Activated CD4-positive, alpha-beta memory T cell treated with anti-CD3 and anti-CD28 coated beads, Interleukin-2, amount 10 ng/mL, durations not matched to agents 7 days and 5 days (primary cell): Measurements from ENCODE around the gene SMPD3. TPM values are rescaled to one million over a fixed set of nuclear protein-coding genes. Genes with fewer than 3 reads are reported as not detected.

ENCODE experiments used
- CTCF ChIA-PET: fragments of 350-600 bp; sonication (Branson Sonifier 250); formaldehyde crosslinking; loops from one replicate; lab custom pipeline; 2021; ENCODE audit warnings: antibody characterized with exemption, inconsistent platforms; lab: Charles Lee
- POLR2A ChIA-PET: fragments of 350-600 bp; sonication (Branson Sonifier 250); formaldehyde crosslinking; loops from one replicate; lab custom pipeline; 2021; ENCODE audit warnings: antibody characterized with exemption; lab: Charles Lee
- DNase-seq: peaks from one replicate; pipeline ENCODE4 v3.0.0-alpha.2; 2020
- H3K27ac Mint-ChIP-seq: one replicate; pipeline ENCODE4 v1.8.0; 2021; ENCODE audit warnings: mild to moderate bottlenecking, mixed read lengths
- H3K27me3 Mint-ChIP-seq: one replicate; pipeline ENCODE4 v1.8.0; 2021; ENCODE audit warnings: mixed read lengths
- H3K36me3 Mint-ChIP-seq: one replicate; pipeline ENCODE4 v1.8.0; 2021; ENCODE audit warnings: low read depth, mixed read lengths
- H3K4me1 Mint-ChIP-seq: one replicate; pipeline ENCODE4 v1.8.0; 2021; ENCODE audit warnings: mixed read lengths
- H3K4me3 Mint-ChIP-seq: one replicate; pipeline ENCODE4 v1.8.0; 2021; ENCODE audit warnings: mild to moderate bottlenecking, mixed read lengths
- H3K9me3 Mint-ChIP-seq: one replicate; pipeline ENCODE4 v1.8.0; 2021; ENCODE audit warnings: mixed read lengths
- total RNA-seq, 2 experiments: library from RNA; stranded (reverse); gene quantifications; one replicate each; pipeline ENCODE4 v1.2.3, GENCODE V29; 2021

The SMPD3 gene
- total RNA-seq, 2 experiments from 2014 or later, result 0.38 to 0.53 TPM

DNA sequence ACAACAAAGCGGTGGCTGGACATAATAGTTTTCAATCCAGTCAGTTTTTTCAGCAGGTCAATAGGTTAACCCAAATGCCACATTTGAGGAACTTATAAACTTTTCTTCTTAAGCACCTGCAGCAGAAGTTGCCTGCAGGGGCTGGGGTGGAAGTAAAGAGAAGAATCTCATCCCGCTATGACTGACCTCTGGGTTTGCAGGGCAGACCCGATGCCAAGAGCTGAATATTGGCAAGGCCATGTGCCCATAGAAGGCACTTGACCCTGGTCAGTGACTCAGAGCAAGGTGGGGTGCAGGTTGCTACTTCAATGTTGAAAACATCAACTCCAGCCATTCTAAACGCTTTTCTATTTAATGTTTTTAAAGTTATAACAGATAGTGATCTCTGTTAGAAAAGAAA, 17.9 kb upstream of the SMPD3 start:
- ChIA-PET POLR2A (no interaction called here), CTCF (interaction anchor here (1.1 to 1.4 kb wide), 2 partner anchors 8 to 16 kb away, joined by 4 read pairs; no protein-coding TSS in a partner anchor)
- DNase-seq, result no peak
- H3K4me1 Mint-ChIP-seq, result peaks cover 33% of the 10 kb centered on the region
- no peak overlapping the region for H3K4me3 Mint-ChIP-seq
- H3K27me3 Mint-ChIP-seq, result peaks cover 11% of the 10 kb centered on the region
- no peaks in the 10 kb centered on the region for H3K36me3 Mint-ChIP-seq
- H3K9me3 Mint-ChIP-seq, result no peaks in the 10 kb centered on the region
- no peak overlapping the region for H3K27ac Mint-ChIP-seq

DNA sequence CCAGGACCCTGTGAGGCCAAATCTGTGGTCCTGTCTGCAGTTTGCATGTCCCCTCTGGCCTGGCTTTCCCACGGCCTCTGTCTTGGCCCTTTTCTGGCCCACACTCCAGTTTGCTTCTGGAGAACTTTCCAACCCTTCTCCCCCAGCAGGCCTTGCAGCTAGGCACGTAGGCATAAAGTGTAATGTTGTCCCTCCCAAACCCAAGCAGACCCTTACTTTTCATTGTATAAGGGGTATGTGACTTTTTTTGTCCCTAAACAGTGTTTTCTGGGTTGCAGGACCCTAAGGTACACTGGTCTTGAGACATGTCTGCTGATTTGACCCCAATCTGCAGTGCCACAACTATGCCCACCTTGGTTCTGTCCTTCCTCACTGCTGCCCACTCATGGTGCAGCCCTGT, 15.6 kb upstream of the SMPD3 start:
- H3K4me1 Mint-ChIP-seq, result peaks cover 20% of the 10 kb centered on the region
- H3K27me3 Mint-ChIP-seq, result peaks cover 22% of the 10 kb centered on the region
- H3K4me3 Mint-ChIP-seq, result no peak overlapping the region
- ChIA-PET POLR2A (no interaction called here), CTCF (no interaction called here)
- no peak overlapping the region for H3K27ac Mint-ChIP-seq
- H3K36me3 Mint-ChIP-seq, result no peaks in the 10 kb centered on the region
- H3K9me3 Mint-ChIP-seq, result peaks cover 2% of the 10 kb centered on the region
- DNase-seq, result no peak

DNA sequence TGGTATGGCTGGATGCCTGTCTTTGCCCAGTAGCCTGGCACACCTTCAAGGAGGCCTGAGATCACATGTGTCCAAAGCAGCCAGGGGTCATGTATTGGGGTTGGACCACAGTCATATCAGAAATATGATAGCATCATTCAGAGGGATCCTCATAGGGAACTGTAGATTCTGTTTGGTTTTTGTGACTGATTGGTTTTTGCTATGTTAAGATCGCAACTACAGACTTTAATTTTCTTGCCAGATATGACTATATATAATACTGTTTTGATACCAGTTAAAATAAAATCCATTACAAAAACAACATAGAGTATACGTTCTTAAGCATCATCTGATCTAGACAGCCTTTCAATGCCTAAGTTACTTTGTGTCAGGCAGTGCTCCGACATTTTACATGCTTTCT, 11.8 kb upstream of the SMPD3 start:
- Mint-ChIP-seq H3K9me3 (peaks cover 2% of the 10 kb centered on the region), H3K4me1 (peaks cover 7% of the 10 kb centered on the region), H3K27me3 (peaks cover 19% of the 10 kb centered on the region), H3K27ac (no peak overlapping the region), H3K4me3 (no peak overlapping the region), H3K36me3 (no peaks in the 10 kb centered on the region)
- ChIA-PET CTCF (interaction anchor here (0.6 kb wide), 1 partner anchor 33 kb away, joined by 3 read pairs; no protein-coding TSS in a partner anchor), POLR2A (no interaction called here)
- DNase-seq, result no peak

DNA sequence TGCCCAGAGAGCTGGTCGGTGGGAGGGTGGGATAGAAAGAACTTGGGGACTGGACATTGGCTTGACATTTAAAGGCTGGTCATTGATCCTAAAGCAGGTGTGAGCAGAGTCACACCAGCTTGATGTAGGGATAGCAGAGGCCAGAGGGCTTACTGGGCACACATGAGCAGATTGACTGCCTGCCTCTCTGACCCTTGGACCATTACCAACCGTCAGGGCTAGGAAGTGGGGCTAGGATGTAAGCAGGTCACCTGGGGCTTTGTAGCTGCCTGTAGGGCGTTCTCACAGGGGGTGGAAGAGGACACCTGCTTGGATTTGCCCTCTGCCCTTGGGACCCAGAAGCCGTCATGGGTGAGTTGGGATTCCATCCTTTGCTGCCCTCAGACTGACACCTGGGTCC, 11.1 kb upstream of the SMPD3 start:
- Mint-ChIP-seq H3K4me1 (peaks cover 7% of the 10 kb centered on the region), H3K36me3 (no peaks in the 10 kb centered on the region), H3K27me3 (peaks cover 19% of the 10 kb centered on the region), H3K4me3 (no peak overlapping the region), H3K27ac (no peak overlapping the region), H3K9me3 (peaks cover 2% of the 10 kb centered on the region)
- no peak for DNase-seq
- CTCF ChIA-PET, result interaction anchor here (0.7 kb wide), 1 partner anchor 10 kb away, joined by 3 read pairs; no protein-coding TSS in a partner anchor
- POLR2A ChIA-PET, result no interaction called here

DNA sequence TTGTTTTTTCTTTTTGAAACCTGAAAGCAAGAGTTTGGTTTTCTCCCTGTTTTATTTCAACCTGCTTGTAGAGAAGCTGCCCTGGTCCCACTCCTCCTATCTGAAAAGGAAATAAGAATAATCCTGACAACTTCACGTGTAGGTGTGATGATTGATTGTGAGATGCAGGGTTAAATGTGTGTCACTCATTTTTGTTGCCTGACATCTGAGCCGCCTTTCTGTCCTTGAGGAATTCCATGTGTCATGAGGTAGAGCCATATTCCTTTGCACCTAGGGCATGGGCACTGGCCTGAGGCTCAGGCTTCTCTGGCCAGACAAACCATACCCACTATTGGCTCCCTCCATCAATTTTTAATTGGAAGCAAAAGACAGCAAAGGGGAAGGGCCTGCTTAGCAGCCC, 10.2 kb upstream of the SMPD3 start:
- Mint-ChIP-seq H3K27ac (no peak overlapping the region), H3K4me3 (no peak overlapping the region), H3K36me3 (no peaks in the 10 kb centered on the region), H3K27me3 (peaks cover 19% of the 10 kb centered on the region), H3K9me3 (peaks cover 2% of the 10 kb centered on the region), H3K4me1 (peaks cover 7% of the 10 kb centered on the region)
- no peak for DNase-seq
- ChIA-PET CTCF (interaction anchor here (0.9 to 1.6 kb wide), 3 partner anchors 8 to 62 kb away, joined by 4 to 6 read pairs (median 4); no protein-coding TSS in a partner anchor), POLR2A (no interaction called here)

DNA sequence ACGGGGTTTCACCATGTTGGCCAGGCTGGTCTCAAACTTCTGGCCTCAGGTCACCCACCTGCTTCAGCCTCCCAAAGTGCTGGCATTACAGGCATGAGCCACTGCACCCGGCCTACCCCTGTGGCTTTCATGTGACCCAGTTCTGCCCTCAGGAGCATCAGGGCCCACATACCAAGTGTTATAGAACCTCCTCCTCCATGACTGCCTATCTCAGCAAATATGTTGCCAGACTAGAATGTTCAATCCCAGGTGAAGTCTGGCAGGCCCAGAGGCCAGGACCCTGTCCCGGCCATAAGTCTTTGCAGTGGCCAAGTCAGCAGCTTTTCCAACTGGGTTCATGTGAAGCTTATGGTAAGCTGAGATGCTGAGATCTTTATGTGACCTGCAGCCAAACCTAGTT, 9.8 kb upstream of the SMPD3 start:
- Mint-ChIP-seq H3K27ac (no peak overlapping the region), H3K4me1 (peaks cover 7% of the 10 kb centered on the region), H3K36me3 (no peaks in the 10 kb centered on the region), H3K9me3 (peaks cover 2% of the 10 kb centered on the region), H3K27me3 (peaks cover 19% of the 10 kb centered on the region), H3K4me3 (no peak overlapping the region)
- no peak for DNase-seq
- ChIA-PET POLR2A (no interaction called here), CTCF (interaction anchor here (0.9 to 1.6 kb wide), 3 partner anchors 9 to 63 kb away, joined by 4 to 6 read pairs (median 4); no protein-coding TSS in a partner anchor)

DNA sequence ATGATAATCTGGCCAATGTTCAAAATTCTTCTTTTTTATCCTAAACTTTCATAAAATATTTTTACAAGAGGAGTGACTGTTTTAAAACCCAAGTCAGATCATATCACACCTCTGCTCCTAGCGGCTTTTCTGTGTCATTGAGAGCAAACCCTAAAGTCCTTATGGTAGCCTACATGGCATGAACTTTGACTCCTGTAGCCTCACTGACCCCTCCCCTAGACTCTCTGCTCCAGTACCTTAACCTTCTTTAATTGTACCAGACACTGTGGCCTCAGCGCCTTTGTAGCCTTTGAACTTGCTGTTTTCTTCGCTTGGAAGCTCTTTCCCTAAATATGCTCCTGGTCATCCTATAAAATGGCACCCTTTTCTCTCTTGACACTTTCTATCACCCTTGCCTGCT, 7.3 kb upstream of the SMPD3 start:
- no peak overlapping the region for H3K27ac Mint-ChIP-seq
- no peak for DNase-seq
- H3K36me3 Mint-ChIP-seq, result no peaks in the 10 kb centered on the region
- peaks cover 6% of the 10 kb centered on the region for H3K4me1 Mint-ChIP-seq
- ChIA-PET POLR2A (no interaction called here), CTCF (interaction anchor here (0.6 to 2.2 kb wide), 4 partner anchors 38 to 65 kb away, joined by 3 to 6 read pairs (median 6); no protein-coding TSS in a partner anchor)
- peaks cover 2% of the 10 kb centered on the region for H3K9me3 Mint-ChIP-seq
- no peak overlapping the region for H3K4me3 Mint-ChIP-seq
- H3K27me3 Mint-ChIP-seq, result peaks cover 10% of the 10 kb centered on the region

DNA sequence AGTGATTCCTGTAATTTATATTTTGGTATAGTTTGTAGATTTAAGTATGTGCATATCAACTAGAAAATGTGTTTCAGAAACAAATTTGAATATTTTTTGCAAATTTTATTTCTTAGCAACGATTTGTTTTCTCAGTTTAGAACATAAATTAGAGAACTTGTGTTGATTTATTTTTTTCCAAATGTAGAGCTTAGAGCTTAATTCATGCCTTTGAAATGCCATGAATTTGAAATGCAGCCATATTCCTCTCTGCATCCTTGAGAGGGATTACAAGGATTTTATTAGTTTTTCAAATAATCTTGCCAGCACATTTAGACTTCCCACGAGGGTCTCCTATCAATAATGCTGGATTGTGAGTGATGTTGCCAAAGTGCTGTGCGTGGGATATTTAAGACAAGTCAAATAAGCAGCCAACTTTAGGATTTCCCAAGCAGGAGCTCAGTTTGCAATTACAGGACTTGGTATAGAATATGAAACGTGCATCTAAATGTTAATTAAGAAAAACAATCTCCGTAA, 6.7 kb upstream of the SMPD3 start:
- peaks cover 9% of the 10 kb centered on the region for H3K27me3 Mint-ChIP-seq
- H3K4me3 Mint-ChIP-seq, result no peak overlapping the region
- H3K4me1 Mint-ChIP-seq, result peaks cover 3% of the 10 kb centered on the region
- H3K27ac Mint-ChIP-seq, result no peak overlapping the region
- H3K9me3 Mint-ChIP-seq, result peaks cover 2% of the 10 kb centered on the region
- H3K36me3 Mint-ChIP-seq, result no peaks in the 10 kb centered on the region
- ChIA-PET CTCF (interaction anchor here (1.1 to 2.2 kb wide), 3 partner anchors 13 to 58 kb away, joined by 3 to 6 read pairs (median 5); no protein-coding TSS in a partner anchor), POLR2A (no interaction called here)
- DNase-seq, result no peak

DNA sequence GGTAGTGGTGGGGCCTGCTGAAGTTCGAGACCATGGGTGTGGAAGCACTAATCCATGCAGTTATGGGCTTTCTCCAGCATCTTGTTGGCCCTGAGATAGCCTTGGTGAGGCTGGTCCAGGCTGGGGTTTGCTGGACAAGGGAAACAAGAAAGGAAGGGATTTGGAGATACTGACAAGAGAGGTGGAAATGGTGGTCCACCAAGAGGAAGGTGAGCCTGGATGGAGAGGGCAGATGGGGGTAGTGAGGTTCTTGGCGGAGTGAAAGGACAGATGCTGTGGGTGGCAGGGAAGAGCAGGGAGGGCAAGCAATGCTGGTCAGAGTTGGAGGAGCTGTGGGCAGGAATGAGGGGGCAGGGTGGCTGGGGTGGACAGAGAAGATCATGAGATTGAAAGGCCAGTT, 5.5 kb upstream of the SMPD3 start:
- Mint-ChIP-seq H3K36me3 (no peaks in the 10 kb centered on the region), H3K4me1 (peaks cover 5% of the 10 kb centered on the region), H3K4me3 (no peak overlapping the region), H3K27ac (no peak overlapping the region), H3K27me3 (peaks cover 4% of the 10 kb centered on the region), H3K9me3 (no peaks in the 10 kb centered on the region)
- ChIA-PET POLR2A (interaction anchor here (1.3 kb wide), 1 partner anchor 10 kb away, joined by 3 read pairs; no protein-coding TSS in a partner anchor), CTCF (interaction anchor here (2.2 kb wide), 1 partner anchor 57 kb away, joined by 5 read pairs; no protein-coding TSS in a partner anchor)
- DNase-seq, result no peak

DNA sequence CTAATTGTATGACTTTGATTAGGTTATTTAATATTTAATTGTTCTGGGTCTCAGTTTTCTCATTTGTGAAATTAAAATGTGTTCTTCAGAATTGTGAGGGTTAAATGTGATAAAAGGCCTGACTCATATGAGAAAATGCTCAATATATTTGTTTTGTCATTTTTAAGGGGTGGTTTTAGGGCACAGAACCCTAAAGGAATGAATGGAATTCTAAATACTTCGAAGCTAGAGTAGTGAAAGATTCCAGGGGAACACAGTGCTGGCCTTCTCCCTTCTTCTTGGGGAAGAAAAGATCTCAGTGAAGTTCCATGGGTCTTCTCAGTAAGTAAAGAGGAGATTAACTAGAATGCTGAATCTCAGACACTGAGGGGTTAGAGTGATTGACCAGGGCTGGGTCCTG, 3.9 kb upstream of the SMPD3 start:
- no peak for DNase-seq
- H3K36me3 Mint-ChIP-seq, result no peaks in the 10 kb centered on the region
- H3K9me3 Mint-ChIP-seq, result no peaks in the 10 kb centered on the region
- H3K4me1 Mint-ChIP-seq, result peaks cover 11% of the 10 kb centered on the region
- ChIA-PET CTCF (interaction anchor here (0.7 to 2.1 kb wide), 3 partner anchors 55 to 69 kb away, joined by 3 to 7 read pairs (median 6); no protein-coding TSS in a partner anchor), POLR2A (interaction anchor here (1.3 kb wide), 1 partner anchor 8 kb away, joined by 3 read pairs; no protein-coding TSS in a partner anchor)
- no peak overlapping the region for H3K4me3 Mint-ChIP-seq
- peaks cover 4% of the 10 kb centered on the region for H3K27me3 Mint-ChIP-seq
- H3K27ac Mint-ChIP-seq, result no peak overlapping the region

DNA sequence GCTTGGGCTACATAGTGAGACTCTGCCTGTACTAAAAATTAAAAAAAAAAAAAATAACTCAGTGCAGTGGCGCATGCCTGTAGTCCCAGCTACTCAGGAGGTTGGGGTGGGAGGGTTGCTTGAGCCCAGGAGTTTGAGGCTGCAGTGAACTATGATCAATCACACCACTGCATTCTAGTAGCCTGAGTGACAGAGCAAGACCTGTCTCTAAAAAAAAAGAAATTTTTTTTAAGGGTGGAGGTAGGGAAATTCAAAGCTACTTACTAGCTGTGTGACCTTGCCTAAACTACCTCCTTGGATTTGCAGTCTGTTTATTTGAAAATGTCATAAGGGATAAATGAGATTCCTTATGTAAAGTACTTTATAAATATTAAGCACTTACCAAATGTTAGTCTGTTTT, 3.4 kb upstream of the SMPD3 start:
- H3K27ac Mint-ChIP-seq, result no peak overlapping the region
- ChIA-PET CTCF (interaction anchor here (1.8 to 2.1 kb wide), 2 partner anchors 55 to 69 kb away, joined by 6 to 7 read pairs; no protein-coding TSS in a partner anchor), POLR2A (no interaction called here)
- no peaks in the 10 kb centered on the region for H3K9me3 Mint-ChIP-seq
- H3K36me3 Mint-ChIP-seq, result no peaks in the 10 kb centered on the region
- H3K4me3 Mint-ChIP-seq, result no peak overlapping the region
- H3K4me1 Mint-ChIP-seq, result peaks cover 11% of the 10 kb centered on the region
- peaks cover 4% of the 10 kb centered on the region for H3K27me3 Mint-ChIP-seq
- DNase-seq, result no peak

DNA sequence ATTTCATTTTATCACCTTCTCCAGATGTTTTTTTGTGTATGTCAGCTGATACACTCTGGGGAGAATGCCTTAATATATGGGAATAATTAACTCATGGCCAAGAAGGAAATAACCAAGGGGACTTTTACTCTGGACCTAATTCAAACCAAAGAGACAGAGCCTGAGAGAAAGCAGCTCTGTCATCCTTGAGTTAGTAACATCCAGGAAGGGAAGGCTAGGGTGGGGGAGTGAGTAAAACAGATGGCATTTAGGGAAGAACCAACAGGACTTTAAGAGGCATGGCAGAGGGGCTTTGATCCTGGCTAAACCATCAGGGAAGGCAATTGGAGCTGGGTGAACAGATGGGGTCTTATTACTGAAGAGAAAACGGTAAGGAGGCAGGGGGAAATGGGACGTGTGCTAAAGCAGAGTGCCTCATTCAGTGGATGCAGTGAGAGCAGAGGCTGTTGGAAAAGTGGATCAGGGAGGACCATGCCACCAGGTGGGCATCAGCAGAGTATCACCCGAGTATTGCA, 2.5 kb upstream of the SMPD3 start:
- POLR2A ChIA-PET, result no interaction called here

DNA sequence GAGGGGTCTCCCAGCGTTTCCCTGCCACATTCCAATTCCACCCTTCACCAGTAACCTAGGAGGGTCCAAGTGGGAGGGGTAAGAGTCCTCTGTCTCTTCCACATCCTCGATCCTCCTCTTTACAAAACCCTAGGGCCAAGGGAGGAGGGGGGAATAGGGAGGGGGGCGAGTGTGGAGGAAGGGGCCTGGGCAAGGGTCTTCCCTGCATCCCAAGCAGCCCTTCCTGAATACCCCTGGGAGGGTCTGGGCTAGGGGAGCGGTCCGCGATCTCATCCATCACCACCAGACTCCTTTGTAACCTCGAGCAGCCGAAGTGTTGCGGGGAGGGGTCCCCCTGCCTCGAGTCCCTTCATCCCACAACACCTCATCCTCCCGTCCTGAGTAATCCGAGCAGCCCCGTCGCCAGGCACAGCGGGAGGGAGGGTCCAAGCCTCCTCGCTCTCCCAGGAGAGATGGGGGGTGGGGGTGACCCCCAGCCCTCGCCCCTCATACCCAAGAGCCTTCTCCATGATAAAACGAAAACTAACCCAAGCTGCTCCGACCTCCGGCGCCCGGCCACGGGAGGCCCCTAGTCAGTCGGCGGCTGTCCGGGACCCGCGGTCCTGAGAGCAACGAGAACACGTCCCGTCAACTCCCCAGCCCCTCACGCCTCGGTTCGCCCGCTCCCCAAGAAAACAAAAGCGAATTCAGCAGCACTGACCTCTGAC, 502 bp downstream of the SMPD3 start:
- Mint-ChIP-seq H3K27me3 (peaks cover 29% of the 10 kb centered on the region), H3K4me3 (peak overlapping the region; percentile 28), H3K27ac (no peak overlapping the region), H3K36me3 (no peaks in the 10 kb centered on the region), H3K9me3 (no peaks in the 10 kb centered on the region), H3K4me1 (peaks cover 14% of the 10 kb centered on the region)
- DNase-seq, result no peak
- CTCF ChIA-PET, result interaction anchor here (0.8 to 1.5 kb wide), 5 partner anchors 23 to 73 kb away, joined by 4 to 5 read pairs (median 4); no protein-coding TSS in a partner anchor
- POLR2A ChIA-PET, result interaction anchor here (0.9 kb wide), 2 partner anchors 9 to 30 kb away, joined by 4 read pairs; no protein-coding TSS in a partner anchor

More for the DNA sequence above, 2.5 kb upstream of the SMPD3 start:
- H3K36me3 Mint-ChIP-seq, result no peaks in the 10 kb centered on the region
- peaks cover 11% of the 10 kb centered on the region for H3K27me3 Mint-ChIP-seq
- H3K4me3 Mint-ChIP-seq, result no peak overlapping the region
- H3K4me1 Mint-ChIP-seq, result peaks cover 14% of the 10 kb centered on the region
- H3K9me3 Mint-ChIP-seq, result no peaks in the 10 kb centered on the region
- no peak for DNase-seq
- H3K27ac Mint-ChIP-seq, result no peak overlapping the region
- CTCF ChIA-PET, result interaction anchor here (1.6 to 2.1 kb wide), 2 partner anchors 16 to 70 kb away, joined by 4 to 7 read pairs; no protein-coding TSS in a partner anchor
